ENCODE data around the gene FAM117A. TPM values are rescaled to one million over a fixed set of nuclear protein-coding genes. Genes with fewer than 3 reads are reported as not detected.
"Not testable (repeated sequence)": the region's sequence is repeated elsewhere in the genome, so short reads cannot be mapped to it uniquely, and the experiment has no call there.

Gene FAM117A
- total and polyA plus RNA-seq, 4 experiments from 2014 or later, result 61.2 to 102 (median 84.2) TPM

DNA sequence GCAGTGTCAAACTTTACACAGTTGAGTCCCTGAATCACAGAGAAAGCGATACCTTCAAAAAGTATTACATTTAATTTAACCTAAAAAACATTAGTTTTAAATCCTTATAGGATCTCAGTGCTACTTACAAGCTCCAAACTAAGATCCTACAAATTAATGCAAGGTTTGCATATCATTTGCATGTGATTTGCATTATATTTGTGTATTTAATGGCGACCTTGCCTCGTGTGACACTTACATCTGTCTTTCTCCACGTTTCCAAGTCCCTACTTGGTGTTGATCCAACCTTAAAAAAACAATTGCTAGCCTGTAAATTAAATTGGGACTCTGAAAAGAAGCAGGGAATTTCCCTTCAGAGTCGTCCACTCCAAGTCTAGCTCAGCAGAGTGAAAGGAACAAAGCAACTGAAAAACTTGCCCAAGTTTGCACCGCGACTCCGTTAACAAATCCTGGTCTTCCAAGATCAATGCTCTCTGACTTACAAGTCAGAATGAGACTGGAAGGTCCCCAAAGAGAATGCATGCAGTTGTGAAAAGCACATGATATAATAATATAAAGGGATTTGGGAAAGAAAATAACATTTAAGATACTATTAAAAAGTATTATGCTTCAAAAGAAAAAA, 739 bp upstream of the FAM117A start:
- Mint-ChIP-seq H3K9me3 (peaks cover 0 to 5% (median 0%) of the 10 kb centered on the region in 8 donors), H3K36me3 (peaks cover 8 to 35% of the 10 kb centered on the region in 2 donors), H3K4me3 (peak overlapping the region; percentile 71 to 89 (median 87)), H3K27me3 (no peaks in the 10 kb centered on the region), H3K4me1 (peaks cover 34 to 53% (median 38%) of the 10 kb centered on the region in 4 donors), H3K27ac (peak overlapping the region; percentile 64 to 94 (median 89))
- Histone ChIP-seq H3K9me3 (ENCODE audit: control insufficient read depth in 1 of 2, low read length in 2 of 2) (no peaks in the 10 kb centered on the region), H3K36me3 (ENCODE audit: insufficient read depth, low read length) (no peaks in the 10 kb centered on the region), H3K27me3 (ENCODE audit: insufficient read depth, low read length) (no peaks in the 10 kb centered on the region), H3K4me3 (ENCODE audit: low read length in 2 of 2) (peak overlapping the region in 1 of 2 donors; percentile 70), H3K4me1 (ENCODE audit: insufficient read depth, low read length) (peaks cover 39% of the 10 kb centered on the region), H3K27ac (ENCODE audit: low read depth, low read length) (peak overlapping the region; percentile 17)
- DNase-seq, result no peak
- intact Hi-C loops (cut with micrococcal nuclease), result loop anchor here (1.0 kb wide), 3 partner anchors 24 to 56 kb away; partner anchors contain the start of gene KAT7
- CTCF ChIA-PET (ENCODE audit: partially characterized antibody), result interaction anchor here (0.6 to 5.4 kb wide), 16 partner anchors 9 to 68 kb away, joined by 3 to 42 read pairs (median 4); partner anchors contain the start of genes KAT7 and SLC35B1
- POLR2A ChIA-PET (ENCODE audit: partially characterized antibody), result interaction anchor here (0.5 to 14.3 kb wide), 32 partner anchors 9 to 396 kb away, joined by 3 to 427 read pairs (median 4); partner anchors contain the start of genes KAT7, SLC35B1 and SPOP

DNA sequence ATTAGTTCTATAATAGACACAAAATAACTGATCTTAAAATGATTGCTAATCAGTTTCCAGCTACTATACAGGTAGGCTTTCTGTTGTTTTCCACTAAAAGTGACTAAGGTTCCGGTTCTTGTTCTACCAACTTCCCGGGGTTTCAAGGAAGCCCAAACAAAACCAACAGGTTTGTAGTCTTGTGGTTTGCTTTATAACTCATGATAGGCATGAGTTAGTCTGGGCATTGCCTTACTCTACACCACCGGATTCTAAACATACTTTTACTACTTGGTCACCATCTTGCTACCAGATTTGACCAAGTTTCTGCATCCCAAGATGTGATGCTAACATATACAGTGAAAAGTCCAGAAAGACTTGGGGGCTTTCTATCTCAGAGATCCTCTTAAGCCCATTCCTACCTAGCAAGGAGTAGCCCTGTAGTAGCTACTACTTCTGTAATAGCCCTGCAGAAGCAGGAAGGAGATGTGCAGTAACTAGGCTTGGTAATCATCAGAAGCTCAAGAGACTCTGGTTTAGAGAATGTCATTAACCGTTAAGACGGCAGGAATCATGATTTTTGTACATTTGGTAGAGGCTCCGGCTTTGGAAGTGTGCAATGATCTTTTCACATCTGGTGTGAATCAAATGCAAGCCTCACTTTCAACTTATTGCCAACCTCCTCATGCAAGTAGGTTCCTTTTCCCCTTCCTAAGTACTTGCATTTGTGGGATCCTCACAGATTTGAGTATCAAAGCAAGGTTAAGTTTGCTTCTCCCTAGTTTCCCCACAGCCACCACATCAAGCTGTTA, 1.6 kb downstream of the FAM117A start:
- Mint-ChIP-seq H3K4me1 (peaks cover 45 to 70% (median 56%) of the 10 kb centered on the region in 4 donors), H3K36me3 (peaks cover 13 to 55% of the 10 kb centered on the region in 2 donors)
- intact Hi-C loops (cut with micrococcal nuclease), result no loop called here

DNA sequence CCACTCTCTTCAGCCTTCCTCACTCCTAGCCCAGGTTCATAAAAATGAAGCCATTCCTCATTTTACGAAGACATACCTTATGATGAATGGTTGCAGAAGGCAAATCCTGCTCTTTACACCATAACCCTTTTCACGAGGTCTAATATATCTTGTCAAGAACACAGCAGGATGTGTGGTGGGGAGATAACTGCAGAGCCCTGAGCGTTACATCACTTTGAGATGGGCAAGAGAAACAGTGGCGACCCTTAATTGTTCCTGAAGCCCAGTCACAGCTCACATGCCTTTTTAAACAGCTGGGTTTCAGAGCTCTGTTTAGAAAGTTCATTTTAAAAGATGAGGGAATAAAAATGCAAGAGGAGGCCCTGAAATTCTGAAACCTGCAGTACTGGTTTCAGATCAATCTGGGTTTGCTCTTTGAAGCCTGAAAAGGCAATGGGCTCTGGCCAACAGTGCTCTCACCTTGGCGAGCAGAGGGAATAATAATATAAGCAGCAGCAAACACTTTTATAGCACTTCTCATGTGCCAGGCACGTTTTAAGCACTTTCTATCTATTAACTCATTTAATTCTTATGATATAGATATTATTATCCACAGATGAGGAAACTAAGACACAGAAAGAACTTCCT, 2.9 kb downstream of the FAM117A start:
- H3K27ac ChIP-seq (ENCODE audit: low read depth, low read length), result peak overlapping the region; percentile 71
- no peaks in the 10 kb centered on the region for H3K9me3 ChIP-seq (ENCODE audit: control insufficient read depth in 1 of 2, low read length in 2 of 2)
- peaks cover 14 to 68% of the 10 kb centered on the region in 2 donors for H3K36me3 Mint-ChIP-seq
- CTCF ChIA-PET (ENCODE audit: partially characterized antibody), result interaction anchor here (1.9 to 5.4 kb wide), 4 partner anchors 9 to 52 kb away, joined by 4 to 42 read pairs (median 20); partner anchors contain the start of gene SLC35B1
- intact Hi-C loops (cut with micrococcal nuclease), result loop anchor here (1.0 kb wide), 1 partner anchor 13 kb away; no protein-coding TSS in a partner anchor
- peaks cover 13% of the 10 kb centered on the region for H3K36me3 ChIP-seq (ENCODE audit: insufficient read depth, low read length)
- H3K4me1 Mint-ChIP-seq, result peaks cover 53 to 83% (median 67%) of the 10 kb centered on the region in 4 donors
- peak overlapping the region; percentile 69 to 98 (median 94) for H3K4me3 Mint-ChIP-seq
- H3K4me1 ChIP-seq (ENCODE audit: insufficient read depth, low read length), result peaks cover 70% of the 10 kb centered on the region
- POLR2A ChIA-PET (ENCODE audit: partially characterized antibody), result interaction anchor here (1.6 to 14.3 kb wide), 6 partner anchors 11 to 61 kb away, joined by 4 to 427 read pairs (median 138); partner anchors contain the start of genes KAT7 and SLC35B1
- no peaks in the 10 kb centered on the region for H3K27me3 Mint-ChIP-seq
- peaks cover 0 to 5% (median 0%) of the 10 kb centered on the region in 8 donors for H3K9me3 Mint-ChIP-seq
- peak overlapping the region; percentile 71 to 98 (median 94) for H3K27ac Mint-ChIP-seq
- H3K27me3 ChIP-seq (ENCODE audit: insufficient read depth, low read length), result no peaks in the 10 kb centered on the region
- H3K4me3 ChIP-seq (ENCODE audit: low read length in 2 of 2), result peak overlapping the region; percentile 38 to 70
- DNase-seq, result peak in 1 of 5 donors; percentile 16

More for the DNA sequence above, 1.6 kb downstream of the FAM117A start:
- Histone ChIP-seq H3K27me3 (ENCODE audit: insufficient read depth, low read length) (no peaks in the 10 kb centered on the region), H3K4me1 (ENCODE audit: insufficient read depth, low read length) (peaks cover 57% of the 10 kb centered on the region), H3K36me3 (ENCODE audit: insufficient read depth, low read length) (peaks cover 7% of the 10 kb centered on the region), H3K4me3 (ENCODE audit: low read length in 2 of 2) (peak overlapping the region; percentile 38 to 70), H3K27ac (ENCODE audit: low read depth, low read length) (peak overlapping the region; percentile 71), H3K9me3 (ENCODE audit: control insufficient read depth in 1 of 2, low read length in 2 of 2) (no peaks in the 10 kb centered on the region)
- Mint-ChIP-seq H3K4me3 (peak overlapping the region; percentile 92 to 98 (median 96)), H3K27ac (peak overlapping the region; percentile 83 to 98 (median 94)), H3K27me3 (no peaks in the 10 kb centered on the region), H3K9me3 (peaks cover 0 to 5% (median 0%) of the 10 kb centered on the region in 8 donors)
- peak in 1 of 5 donors; percentile 12 for DNase-seq
- POLR2A ChIA-PET (ENCODE audit: partially characterized antibody), result interaction anchor here (1.0 to 14.3 kb wide), 15 partner anchors 11 to 62 kb away, joined by 3 to 427 read pairs (median 11); partner anchors contain the start of genes KAT7 and SLC35B1
- CTCF ChIA-PET (ENCODE audit: partially characterized antibody), result interaction anchor here (0.7 to 5.4 kb wide), 9 partner anchors 11 to 53 kb away, joined by 3 to 42 read pairs (median 6); partner anchors contain the start of gene SLC35B1

DNA sequence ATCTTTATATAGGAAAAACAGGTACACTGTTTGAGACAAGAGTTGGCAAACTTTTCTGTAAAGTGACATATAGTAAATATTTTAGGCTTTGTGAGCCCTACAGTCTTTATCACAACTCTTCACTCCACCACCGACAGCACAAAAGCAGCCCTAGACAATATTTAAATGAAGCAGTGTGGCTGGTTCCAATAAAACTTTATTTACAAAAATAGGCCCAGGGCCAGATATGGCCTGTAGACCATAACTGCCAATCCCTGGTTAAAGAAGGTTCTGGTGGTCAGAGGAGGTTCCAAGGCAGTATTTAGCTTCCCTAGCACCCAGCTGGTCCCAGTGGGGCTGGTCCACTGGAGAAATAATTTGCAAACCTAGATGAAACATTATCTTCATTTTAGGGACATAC, 3.6 kb downstream of the FAM117A start:
- peak overlapping the region; percentile 71 for H3K27ac ChIP-seq (ENCODE audit: low read depth, low read length)

DNA sequence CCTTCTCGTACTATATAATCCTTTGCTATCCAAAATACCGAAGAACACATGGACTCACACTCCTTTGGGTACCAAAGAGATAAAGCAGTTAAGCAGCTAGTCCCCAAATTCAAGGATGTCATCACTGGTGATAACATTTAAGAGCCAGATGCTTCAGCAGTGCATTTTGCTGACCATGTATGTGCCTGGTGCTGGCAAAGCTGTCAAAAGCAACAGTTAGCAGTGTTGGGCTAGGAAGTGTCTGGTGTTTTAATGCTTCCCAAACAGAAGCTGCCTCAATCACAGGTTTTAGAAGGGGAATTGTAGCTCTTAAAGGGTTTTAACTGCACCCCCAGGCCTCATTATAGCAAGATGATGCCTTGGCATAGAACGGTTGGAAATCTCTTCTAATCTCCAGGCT, 4.7 kb downstream of the FAM117A start:
- peak overlapping the region in 5 of 8 donors; percentile 23 to 72 (median 38) for H3K4me3 Mint-ChIP-seq
- CTCF ChIA-PET (ENCODE audit: partially characterized antibody), result interaction anchor here (0.6 to 4.2 kb wide), 7 partner anchors 12 to 190 kb away, joined by 3 to 23 read pairs (median 4); no protein-coding TSS in a partner anchor

More for the DNA sequence above, 3.6 kb downstream of the FAM117A start:
- peaks cover 13% of the 10 kb centered on the region for H3K36me3 ChIP-seq (ENCODE audit: insufficient read depth, low read length)
- Mint-ChIP-seq H3K27ac (peak overlapping the region; percentile 66 to 98 (median 86)), H3K4me3 (peak overlapping the region; percentile 69 to 98 (median 94)), H3K27me3 (no peaks in the 10 kb centered on the region), H3K36me3 (peaks cover 19 to 76% of the 10 kb centered on the region in 2 donors), H3K4me1 (peaks cover 57 to 87% (median 74%) of the 10 kb centered on the region in 4 donors), H3K9me3 (peaks cover 0 to 5% (median 0%) of the 10 kb centered on the region in 8 donors)
- intact Hi-C loops (cut with micrococcal nuclease), result no loop called here
- H3K4me1 ChIP-seq (ENCODE audit: insufficient read depth, low read length), result peaks cover 78% of the 10 kb centered on the region
- no peak for DNase-seq
- ChIA-PET CTCF (ENCODE audit: partially characterized antibody) (interaction anchor here (1.7 to 5.4 kb wide), 4 partner anchors 13 to 51 kb away, joined by 4 to 42 read pairs (median 14); partner anchors contain the start of gene SLC35B1), POLR2A (ENCODE audit: partially characterized antibody) (interaction anchor here (7.1 to 14.3 kb wide), 4 partner anchors 10 to 52 kb away, joined by 119 to 427 read pairs (median 235); partner anchors contain the start of gene SLC35B1)
- no peaks in the 10 kb centered on the region for H3K9me3 ChIP-seq (ENCODE audit: control insufficient read depth in 1 of 2, low read length in 2 of 2)
- H3K27me3 ChIP-seq (ENCODE audit: insufficient read depth, low read length), result no peaks in the 10 kb centered on the region
- H3K4me3 ChIP-seq (ENCODE audit: low read length in 2 of 2), result peak overlapping the region in 1 of 2 donors; percentile 70

DNA sequence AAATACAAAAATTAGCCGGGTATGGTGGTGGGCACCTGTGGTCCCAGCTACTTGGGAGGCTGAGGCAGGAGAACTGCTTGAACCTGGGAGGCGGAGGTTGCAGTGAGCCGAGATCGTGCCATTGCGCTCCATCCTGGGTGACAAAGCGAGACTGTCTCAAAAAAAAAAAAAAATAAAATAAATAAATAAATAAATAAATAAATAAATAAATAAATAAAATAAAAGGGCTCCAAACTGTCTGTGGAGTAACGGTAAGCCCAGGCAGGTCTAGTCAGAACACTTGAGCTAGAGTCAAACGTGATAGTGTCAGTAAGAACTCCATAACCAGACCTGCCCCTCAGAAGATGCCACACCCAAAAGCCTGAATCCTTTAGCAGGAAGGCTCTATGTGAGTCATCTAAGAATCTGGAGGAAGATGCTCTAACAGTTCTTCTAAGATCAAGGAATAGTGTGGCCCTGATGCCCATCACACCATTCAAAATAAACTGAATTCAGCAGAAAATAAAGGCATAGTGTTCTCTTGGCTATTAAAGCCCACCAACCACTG, 5.4 kb downstream of the FAM117A start:
- DNase-seq; H3K4me3 ChIP-seq (ENCODE audit: low read length in 2 of 2); H3K9me3 ChIP-seq (ENCODE audit: control insufficient read depth in 1 of 2, low read length in 2 of 2); H3K27me3 ChIP-seq (ENCODE audit: insufficient read depth, low read length); H3K27ac ChIP-seq (ENCODE audit: low read depth, low read length); intact Hi-C loops (cut with micrococcal nuclease); H3K9me3 Mint-ChIP-seq; H3K27me3 Mint-ChIP-seq: not testable (repeated sequence)
- Mint-ChIP-seq H3K36me3 (peaks cover 20 to 77% of the 10 kb centered on the region in 2 donors), H3K4me1 (peaks cover 59 to 92% (median 79%) of the 10 kb centered on the region in 4 donors), H3K4me3 (peak overlapping the region in 3 of 8 donors; percentile 28 to 72 (median 30)), H3K27ac (peak overlapping the region in 6 of 7 donors; percentile 56 to 89 (median 80))
- POLR2A ChIA-PET (ENCODE audit: partially characterized antibody), result interaction anchor here (1.1 to 14.3 kb wide), 5 partner anchors 9 to 50 kb away, joined by 3 to 427 read pairs (median 156); partner anchors contain the start of genes KAT7 and SLC35B1
- Histone ChIP-seq H3K4me1 (ENCODE audit: insufficient read depth, low read length) (peaks cover 88% of the 10 kb centered on the region), H3K36me3 (ENCODE audit: insufficient read depth, low read length) (peaks cover 13% of the 10 kb centered on the region)
- CTCF ChIA-PET (ENCODE audit: partially characterized antibody), result interaction anchor here (0.7 to 4.2 kb wide), 3 partner anchors 11 to 37 kb away, joined by 3 to 23 read pairs (median 5); no protein-coding TSS in a partner anchor

More for the DNA sequence above, 4.7 kb downstream of the FAM117A start:
- peak overlapping the region; percentile 30 to 89 (median 76) for H3K27ac Mint-ChIP-seq
- Histone ChIP-seq H3K27me3 (ENCODE audit: insufficient read depth, low read length) (no peaks in the 10 kb centered on the region), H3K27ac (ENCODE audit: low read depth, low read length) (no peak overlapping the region), H3K36me3 (ENCODE audit: insufficient read depth, low read length) (peaks cover 13% of the 10 kb centered on the region), H3K9me3 (ENCODE audit: control insufficient read depth in 1 of 2, low read length in 2 of 2) (no peaks in the 10 kb centered on the region), H3K4me1 (ENCODE audit: insufficient read depth, low read length) (peaks cover 81% of the 10 kb centered on the region), H3K4me3 (ENCODE audit: low read length in 2 of 2) (no peak overlapping the region)
- peaks cover 20 to 76% of the 10 kb centered on the region in 2 donors for H3K36me3 Mint-ChIP-seq
- H3K9me3 Mint-ChIP-seq, result peaks cover 0 to 5% (median 0%) of the 10 kb centered on the region in 8 donors
- POLR2A ChIA-PET (ENCODE audit: partially characterized antibody), result interaction anchor here (1.1 to 14.3 kb wide), 5 partner anchors 9 to 50 kb away, joined by 3 to 427 read pairs (median 156); partner anchors contain the start of genes KAT7 and SLC35B1
- peaks cover 56 to 88% (median 75%) of the 10 kb centered on the region in 4 donors for H3K4me1 Mint-ChIP-seq
- intact Hi-C loops (cut with micrococcal nuclease), result no loop called here
- H3K27me3 Mint-ChIP-seq, result no peaks in the 10 kb centered on the region
- no peak for DNase-seq
